ENCODE measurements around the gene BCAP29.
"Not testable (repeated sequence)": the region's sequence is repeated elsewhere in the genome, so short reads cannot be mapped to it uniquely, and the experiment has no call there.

BCAP29 gene, protein sequence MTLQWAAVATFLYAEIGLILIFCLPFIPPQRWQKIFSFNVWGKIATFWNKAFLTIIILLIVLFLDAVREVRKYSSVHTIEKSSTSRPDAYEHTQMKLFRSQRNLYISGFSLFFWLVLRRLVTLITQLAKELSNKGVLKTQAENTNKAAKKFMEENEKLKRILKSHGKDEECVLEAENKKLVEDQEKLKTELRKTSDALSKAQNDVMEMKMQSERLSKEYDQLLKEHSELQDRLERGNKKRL

DNA sequence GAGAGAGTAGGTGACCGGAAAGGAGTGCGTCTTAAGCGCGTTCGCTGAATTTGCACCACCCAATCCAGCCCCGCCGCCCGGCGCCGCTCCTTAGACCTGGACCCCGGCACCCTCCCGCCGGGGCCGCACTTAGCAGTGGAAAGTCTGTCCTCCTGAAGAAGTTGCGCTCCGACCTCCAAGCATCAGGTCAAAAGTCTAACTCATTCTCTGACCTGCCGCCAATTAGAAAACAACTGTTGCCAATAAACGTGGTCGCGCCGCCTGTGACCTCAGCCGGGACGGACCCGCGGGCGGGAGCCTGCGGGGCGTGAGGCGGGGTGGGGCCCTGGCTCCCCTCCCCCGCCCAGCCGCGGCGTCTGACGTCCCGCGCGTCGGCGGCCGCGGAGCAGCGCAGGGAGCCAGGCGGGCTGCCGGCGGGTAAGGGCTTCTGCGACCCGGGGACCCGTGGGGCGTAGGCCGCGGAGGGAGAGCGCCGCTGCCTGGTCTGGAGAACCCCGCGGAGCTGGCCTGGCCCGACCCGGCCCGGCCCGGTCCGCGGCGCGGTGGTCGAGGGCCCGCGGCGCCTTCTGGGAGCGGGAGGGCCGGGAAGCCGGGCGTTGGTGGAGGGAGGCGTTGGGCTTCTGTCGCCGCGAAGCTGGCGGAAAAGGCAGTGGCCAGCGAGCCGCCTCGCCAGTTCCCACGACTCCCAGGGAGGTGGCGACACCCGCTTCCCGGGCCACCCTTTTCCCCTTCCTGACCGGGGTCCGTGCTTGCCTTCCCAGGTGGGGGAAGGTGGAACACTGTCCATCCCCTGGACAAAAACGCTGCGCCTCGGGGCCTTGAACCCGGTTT, at the start of gene BCAP29:
TSS of gene BCAP29 (plus strand) at position 362 of the 831 bp plus-strand sequence. CDS start 527 bp downstream, outside the sequence.
- peak; percentile 70 for DNase-seq

DNA sequence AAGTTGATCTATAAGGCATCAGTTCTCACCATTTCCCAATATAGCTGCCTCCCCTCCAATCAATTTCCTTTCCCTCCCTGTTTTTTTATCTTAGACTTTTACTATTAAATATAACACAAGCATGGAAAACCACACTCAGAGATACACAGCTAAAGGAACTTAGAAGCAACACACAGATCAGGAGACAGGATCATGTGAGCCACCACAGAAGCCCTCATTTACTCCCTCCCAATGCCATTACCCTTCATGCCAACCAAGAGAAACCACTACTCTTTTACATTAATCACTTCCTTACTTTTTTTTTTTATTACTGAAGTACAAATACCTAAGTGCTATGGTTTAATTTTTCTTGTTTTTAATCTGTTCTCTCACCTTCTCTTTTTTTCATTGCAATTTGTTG, 49.3 kb upstream of the BCAP29 start:
- no peak for DNase-seq

DNA sequence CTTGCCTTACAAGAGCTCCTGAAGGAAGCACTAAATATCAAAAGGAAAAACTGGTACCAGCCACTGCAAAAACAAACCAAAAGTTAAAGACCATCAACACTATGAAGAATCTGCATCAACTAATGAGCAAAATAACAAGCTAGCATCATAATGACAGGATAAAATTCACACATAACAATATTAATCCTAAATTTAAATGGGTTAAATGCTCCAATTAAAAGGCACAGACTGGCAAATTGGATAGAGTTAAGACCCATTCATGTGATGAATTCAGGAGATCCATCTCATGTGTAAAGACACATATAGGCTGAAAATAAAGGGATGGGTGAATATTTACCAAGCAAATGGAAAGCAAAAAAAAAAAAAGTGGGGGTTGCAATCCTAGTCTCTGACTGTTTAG, 45.9 kb upstream of the BCAP29 start:
- DNase-seq: no peak

DNA sequence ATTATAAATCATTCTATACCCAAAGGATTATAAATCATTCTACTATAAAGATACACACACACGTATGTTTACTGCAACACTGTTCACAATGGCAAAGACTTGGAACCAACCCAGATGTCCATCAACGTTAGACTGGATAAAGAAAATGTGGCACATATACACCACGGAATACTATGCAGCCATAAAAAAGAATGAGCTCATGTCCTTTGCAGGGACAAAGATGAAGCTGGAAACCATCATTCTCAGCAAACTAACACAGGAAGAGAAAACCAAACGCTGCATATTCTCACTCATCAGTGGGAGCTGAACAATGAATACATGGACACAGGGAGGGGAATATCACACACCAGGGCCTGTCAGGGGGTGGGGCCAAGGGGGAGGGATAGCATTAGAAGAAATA, 42.8 kb upstream of the BCAP29 start:
- DNase-seq: not testable (repeated sequence)

DNA sequence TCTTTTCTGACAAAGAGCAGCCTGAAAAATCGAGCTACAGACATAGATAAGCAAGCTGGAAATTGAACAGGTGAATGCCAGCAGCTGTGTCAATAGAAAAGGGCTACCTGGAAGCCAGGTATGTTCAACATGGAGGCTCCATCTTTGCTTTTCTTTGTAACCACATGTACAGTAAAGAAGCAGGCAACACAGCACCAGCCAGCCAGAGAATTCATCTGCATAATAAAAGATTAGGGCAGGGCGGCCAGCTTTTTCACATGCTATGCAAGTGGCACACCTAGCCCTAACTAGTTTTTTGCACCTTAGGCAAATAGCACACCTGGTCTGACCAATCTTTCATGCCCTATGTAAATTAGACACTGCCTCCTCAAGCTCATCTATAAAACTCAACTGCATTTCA, 42.0 kb upstream of the BCAP29 start:
- DNase-seq: peak; percentile 93

DNA sequence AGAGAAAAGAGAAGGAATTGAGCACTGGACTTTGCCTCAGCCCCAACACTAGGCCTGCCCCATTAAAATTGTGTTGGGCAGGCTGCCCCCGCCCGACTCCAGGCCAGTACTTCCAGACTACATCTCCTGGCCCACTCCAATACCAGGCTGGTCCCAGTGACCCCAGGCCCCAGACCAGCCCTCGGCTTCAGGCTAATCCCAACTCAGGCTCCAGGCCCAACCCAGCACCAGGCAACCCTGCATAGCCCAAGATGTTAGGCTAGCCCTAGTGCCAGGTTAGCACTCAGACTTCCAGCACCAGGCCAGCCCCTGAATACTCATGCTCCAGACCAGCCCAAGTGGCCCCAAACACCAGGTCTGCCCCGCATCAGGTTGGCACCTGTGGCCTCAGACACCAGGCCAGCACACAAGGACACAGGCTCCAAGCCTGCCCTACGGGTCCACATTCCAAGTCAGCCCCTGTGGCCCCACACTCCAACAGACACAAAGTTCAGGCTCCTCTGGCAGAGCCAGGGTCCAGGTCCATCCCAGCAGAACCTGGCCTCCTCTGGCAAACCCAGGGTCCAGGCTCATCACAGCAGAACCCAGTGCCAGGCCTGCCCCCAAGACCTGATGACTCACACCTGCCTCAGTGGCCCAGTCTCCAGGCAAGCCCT, 36.6 kb upstream of the BCAP29 start:
- DNase-seq: no peak

DNA sequence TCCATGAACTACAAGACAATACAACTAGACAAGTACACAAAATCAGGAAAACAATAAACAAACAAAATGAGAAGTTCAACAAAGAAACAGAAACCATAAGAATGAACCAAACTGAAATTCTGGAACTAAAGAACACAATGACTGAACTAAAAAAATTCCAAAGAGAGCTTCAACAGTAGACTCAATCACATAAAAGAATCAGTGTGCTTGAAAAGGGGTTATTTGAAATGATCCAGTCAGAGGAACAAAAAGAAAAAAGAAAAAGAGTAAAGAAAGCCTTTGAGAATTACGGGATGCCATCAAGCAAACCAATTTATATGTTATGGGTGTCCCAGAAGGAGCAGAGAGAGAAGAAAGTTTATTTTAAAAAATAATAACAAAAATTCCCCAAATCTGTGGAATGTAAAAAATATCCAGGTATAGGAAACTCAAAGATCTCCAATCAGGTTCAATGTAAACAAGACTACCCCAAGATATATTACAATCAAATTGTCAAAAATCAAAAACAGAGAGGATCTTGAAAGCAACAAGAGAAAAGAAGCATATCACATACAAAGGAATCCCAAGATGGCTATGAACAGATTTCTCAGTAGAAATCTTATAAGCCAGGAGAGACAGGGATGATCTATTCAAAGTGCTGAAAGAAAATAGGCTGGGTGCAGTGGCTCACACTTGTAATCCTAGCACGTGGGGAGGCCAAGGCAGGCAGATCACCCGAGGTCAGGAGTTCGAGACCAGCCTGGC, 35.0 kb upstream of the BCAP29 start:
- no peak for DNase-seq

DNA sequence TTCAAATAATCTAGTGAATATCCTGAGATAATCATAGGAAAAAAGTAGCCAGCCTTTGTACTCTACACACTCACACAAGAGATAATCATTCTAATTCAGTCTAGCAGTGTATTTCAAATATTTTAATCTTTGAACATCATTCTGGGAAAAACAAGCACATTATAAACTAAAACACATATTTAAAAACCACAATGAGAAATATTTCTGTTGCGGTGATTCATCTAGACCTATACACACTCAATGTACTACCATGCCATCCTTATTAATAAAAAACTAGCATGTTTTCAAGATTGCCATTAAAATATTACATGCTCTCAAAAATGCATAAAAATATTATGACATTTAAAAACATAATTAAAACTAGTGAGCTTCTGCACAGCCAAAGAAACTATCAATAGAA, 28.1 kb upstream of the BCAP29 start:
- no peak for DNase-seq

DNA sequence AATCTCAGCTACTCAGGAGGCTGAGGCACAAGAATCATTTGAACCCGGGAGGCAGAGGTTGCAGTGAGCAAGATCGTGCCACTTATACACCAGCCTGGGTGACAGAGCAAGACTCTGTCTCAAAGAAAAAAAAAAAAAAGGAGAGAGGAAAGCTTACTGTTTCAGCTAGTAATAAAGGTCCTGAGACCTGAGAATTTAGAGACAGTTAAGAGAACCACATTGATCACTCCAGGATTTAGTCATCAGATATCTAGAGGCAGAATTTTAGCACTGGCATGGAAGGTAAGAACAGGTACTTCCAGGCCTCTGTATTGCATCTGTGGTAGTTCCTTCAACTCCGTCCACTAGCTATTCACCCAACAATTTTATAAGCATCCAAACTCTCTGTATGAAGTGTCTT, 24.2 kb upstream of the BCAP29 start:
- no peak for DNase-seq

DNA sequence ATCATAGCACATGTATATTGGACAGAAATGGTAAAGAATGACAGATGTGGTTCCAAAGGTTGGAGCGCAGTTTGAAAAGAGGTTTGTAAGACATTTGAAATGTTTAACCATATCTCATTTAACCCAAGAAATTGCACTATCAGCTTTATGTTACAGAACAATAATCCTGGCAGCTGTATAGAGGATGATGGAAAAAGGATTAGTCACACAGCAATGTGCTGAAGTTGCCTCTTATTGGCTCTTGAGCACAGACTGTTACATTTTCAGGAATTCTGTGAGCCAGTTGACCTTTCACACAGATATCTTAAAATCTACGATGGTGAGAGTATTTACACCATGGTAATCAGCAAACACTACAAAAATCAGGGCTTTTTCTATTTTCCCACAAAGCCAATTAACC, 20.2 kb upstream of the BCAP29 start:
- no peak for DNase-seq

DNA sequence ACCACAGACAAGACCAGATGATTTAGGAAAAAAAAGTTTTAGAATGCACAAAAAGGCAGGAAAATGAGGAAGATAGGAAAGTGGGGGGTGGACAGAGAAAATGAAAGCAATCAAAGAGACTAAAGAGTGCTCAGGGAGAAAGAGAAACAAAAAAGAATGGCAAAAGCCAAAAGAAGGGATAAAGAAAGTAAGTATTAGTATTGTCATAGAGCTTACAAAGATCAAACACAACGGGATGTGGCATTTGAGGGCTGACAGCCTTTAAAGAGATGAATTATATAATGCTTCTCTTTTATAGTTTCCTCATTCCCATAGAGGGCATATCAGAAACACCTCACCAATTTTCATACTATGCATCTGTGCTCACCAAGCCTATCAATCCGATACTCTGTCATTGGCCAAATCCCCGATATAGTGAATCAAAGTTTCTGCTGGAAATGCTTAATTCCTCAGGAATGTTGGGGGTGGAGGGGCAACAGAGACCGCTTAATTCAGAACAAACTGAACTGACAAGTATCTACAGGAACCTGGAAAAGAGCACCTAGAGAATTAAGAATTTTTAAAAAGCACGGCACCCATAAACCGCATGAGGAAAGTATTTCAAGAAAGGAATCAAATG, 19.0 kb upstream of the BCAP29 start:
- DNase-seq: no peak

DNA sequence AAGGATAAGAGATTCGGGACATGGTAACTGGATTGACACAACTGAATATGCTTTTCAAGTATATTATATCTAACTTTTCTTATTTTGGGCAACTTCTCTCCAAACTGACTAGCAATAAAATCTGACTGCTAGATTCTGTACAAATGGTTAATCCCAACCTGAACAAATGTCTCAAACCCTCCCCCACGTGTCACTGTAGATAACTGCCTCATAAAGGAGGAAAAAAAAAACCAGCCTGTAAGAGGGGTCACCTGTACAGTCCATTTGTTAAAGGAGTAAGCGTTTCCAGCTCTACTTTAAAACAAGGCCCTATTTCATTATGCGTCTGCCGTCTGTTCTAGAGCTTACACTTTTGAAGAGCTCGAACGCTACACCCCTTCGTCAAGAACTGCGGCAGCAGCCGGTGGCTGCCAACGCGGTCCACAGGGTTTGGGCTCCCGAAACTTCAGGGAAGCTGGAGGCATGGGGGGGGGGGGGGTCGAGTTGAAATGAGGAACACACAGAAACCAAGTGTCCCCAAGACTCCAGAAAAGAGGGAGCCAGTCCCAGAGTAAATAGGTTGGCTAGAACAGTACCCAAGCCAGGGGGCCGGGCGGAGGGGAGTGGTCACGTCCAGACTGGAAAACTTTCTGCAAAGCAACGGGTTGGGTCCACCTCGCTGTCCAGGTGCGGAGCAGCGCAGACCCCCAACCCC, 16.8 kb upstream of the BCAP29 start:
- DNase-seq: peak; percentile 47

DNA sequence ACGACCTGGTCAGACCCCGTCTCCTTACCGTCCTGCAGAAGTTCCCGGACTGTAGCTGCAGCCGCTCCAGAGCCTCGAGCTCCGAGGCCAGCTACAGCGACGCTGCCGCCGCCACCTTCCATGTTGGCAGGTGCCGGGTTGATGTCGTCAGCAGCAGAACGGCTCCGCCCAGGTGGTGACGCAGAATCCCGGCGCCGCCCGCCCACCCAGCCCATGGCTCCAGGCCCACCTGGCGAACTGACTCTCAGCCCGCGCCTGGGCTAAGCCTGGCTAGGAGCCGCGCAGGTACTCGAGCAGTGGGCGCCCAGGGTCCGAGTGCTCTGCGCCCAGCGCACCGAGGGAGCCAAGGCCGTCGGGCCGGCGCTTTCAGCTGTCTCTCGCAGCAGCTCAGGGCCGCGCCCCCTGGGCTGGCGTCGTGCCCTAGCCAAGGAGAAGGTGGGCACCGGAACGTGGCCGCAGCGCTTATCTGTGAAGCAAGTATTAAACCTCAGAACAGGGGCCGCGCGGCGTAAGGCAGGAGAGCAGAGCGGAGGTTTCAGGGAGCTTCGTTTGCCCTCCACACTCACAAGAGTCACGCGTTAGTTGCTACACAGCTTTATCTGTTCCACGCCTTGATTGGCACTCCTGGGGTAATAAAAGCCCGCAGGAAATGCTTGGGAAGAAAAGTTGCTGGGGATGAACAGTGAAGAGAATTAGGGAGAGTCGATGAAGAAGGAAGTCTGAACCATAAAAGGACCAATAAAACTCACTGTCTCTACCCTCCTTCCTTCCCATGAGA, 16.1 kb upstream of the BCAP29 start, which contains the start of the genes COG5 and DUS4L:
TSS of gene COG5 (minus strand) at position 146 of the 778 bp plus-strand sequence. CDS start at position 122, 24 bp downstream.
TSS of gene DUS4L (plus strand) at position 197 of the 778 bp plus-strand sequence. CDS start 3,100 bp downstream, outside the sequence.
- DNase-seq: peak; percentile 84

DNA sequence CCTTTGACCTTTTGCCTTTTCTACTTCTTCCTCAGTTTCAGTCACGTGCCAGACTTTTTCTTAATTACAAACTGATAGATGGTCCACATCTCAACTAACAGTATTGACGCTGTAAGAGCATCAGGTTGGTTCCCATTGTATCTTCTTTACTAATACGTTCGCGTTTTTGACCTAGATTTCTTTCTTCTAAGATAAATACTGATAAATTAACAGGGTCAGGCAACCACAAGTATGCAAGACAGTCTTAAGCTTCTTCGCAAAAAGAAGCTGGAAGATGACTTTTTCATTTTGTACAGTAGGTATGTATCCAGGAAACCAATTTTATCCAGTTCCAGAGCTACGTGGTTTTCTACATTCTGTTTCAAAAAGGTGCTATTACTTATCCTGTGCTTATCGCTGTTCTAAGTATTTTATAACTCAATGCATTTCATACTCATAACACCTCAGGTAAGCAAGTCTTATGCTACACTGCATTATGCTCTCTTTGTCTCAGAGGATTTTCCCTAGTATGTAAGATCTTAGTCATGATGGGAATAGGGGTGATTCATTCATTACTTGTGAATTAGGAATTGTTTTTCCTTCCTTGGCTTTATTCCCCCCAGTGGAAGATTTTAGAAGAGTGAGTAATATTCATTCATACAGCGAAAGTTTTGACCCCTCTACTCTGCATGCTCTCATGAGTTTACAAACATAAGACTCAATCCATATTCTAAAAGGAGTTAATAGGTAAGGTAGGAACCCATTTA, 15.3 kb upstream of the BCAP29 start:
- DNase-seq: no peak

DNA sequence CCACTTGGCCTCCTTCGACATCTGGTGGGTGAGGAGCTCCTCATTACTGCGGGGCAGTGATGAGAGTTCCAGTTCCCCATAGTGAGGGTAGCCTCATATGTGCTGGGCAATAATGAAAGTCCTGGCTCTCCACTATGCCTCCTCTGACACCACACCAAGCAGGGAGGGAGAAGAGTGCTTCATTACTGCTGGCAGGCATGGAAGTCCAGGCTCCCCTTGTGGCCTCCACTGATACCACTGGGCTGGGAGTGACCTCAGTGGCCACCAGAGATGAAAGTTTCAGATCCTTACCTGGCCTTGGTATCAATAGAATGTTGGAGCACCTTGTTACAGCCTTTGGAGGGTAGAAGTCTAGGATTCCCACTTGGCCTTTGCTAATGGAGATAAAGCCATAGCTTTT, 9.7 kb upstream of the BCAP29 start:
- no peak for DNase-seq

DNA sequence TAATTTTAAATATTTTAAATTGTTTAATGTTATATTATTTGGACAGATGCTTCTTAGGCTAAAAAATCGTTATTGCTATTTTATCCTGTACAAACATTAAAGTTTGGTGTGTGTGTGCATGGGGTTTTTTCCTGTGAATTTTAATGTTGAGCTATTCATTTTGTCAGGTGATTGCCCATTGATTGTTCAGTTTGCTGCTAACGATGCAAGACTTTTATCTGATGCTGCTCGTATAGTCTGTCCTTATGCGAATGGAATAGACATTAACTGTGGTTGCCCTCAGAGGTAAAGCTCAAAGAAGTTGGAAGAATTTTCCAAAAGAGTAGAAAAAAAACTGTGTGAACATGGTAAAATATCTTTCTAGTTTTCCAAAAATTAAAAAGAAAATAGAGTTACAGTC, 6.5 kb upstream of the BCAP29 start:
- no peak for DNase-seq

DNA sequence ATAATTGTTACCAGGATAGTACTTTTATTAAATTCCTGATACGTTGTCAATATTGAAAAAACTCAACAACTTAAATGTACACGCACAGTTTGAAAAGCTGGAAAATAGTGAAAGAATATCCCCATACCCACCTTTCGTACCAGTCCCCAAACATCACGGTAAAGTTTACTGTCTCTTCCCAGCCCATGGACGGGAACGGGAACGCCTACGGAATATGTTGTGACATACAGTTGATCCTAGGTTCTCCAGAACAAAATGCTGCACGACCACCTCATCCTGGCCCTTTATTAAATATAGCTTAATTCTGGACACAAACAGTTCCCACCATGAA, 527 bp upstream of the BCAP29 start:
- no peak for DNase-seq

DNA sequence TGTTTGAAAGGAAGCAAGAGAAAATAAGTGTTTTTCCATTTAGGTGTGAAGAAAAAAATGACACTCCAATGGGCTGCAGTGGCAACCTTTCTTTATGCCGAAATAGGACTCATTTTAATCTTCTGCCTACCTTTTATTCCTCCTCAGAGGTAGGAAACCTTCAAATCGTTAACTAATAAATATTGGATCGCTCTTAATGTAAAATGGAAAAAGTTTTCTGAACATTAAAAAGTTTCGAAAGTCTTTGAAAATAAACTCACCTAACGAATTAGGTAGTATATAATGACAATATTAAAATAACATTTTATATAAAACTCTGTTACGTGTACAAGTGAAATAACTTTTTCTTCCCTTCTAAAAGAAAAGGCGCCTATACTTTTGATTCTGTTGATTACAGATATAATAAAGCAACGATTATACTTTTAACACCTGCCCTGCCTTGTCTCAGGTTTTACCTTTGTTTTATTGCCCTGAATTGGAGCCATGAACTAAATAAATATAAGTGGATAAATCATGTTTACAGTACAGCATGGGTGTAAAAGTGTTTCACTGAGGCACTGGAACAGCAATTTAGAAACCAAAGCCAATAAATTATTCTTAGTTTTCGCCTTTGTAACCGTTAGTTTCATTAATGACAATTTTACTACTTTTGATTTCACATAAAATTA, 804 bp downstream of the BCAP29 start:
- peak; percentile 26 for DNase-seq

DNA sequence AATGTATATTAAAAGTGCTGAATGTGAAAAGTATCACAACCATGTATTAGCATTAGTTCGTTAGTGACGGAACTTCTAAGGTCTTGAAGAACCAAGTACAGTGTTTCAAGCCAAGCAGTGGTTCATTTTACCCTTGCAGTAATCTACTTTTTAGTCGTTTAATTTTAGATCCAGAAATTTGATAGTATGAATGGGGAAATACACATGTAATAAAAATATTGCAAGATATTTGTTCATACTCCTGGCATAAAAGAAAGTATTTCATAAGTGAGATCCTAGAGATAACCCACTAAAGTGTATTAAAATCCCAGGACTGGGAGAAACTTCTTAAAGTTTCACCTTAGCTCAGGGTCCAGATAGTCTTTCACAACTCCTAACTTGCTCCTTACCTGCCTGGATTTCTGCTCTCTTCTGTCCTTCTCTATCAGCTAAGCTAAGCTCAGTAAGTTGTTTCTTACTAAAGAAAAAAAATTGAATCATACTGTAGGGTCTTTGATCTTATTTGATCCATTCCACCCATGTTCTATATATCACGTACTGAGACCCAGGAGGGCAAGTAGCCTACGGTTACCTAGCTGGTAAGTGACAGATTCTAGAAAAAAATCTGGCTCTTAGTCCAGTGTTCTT, 1.5 kb downstream of the BCAP29 start:
- no peak for DNase-seq

Data from NCI-H1105 treated with DMSO at 0.1 percent for 48 hours (cell line).